Measurements from ENCODE around the gene UGT2B11. TPM values are rescaled to one million over a fixed set of nuclear protein-coding genes. Genes with fewer than 3 reads are reported as not detected.
"Not testable (repeated sequence)": the region's sequence is repeated elsewhere in the genome, so short reads cannot be mapped to it uniquely, and the experiment has no call there.

UGT2B11 gene
- polyA plus RNA-seq, 1 experiment = not detected

- Histone ChIP-seq H3K9me3 (ENCODE audit: control insufficient read depth, insufficient read depth, low read length) (no peaks in the 10 kb centered on the region), H3K27ac (ENCODE audit: low read depth, low read length) (no peak overlapping the region), H3K27me3 (ENCODE audit: control insufficient read depth, insufficient read depth, low read length) (no peaks in the 10 kb centered on the region), H3K4me3 (ENCODE audit: low read depth, low read length) (no peak overlapping the region)
- CTCF ChIA-PET = no interaction called here
- no peak for DNase-seq (ENCODE audit: low read depth, low spot score)
- POLR2A ChIA-PET = no interaction called here
- TF ChIP-seq, protein P1, sequence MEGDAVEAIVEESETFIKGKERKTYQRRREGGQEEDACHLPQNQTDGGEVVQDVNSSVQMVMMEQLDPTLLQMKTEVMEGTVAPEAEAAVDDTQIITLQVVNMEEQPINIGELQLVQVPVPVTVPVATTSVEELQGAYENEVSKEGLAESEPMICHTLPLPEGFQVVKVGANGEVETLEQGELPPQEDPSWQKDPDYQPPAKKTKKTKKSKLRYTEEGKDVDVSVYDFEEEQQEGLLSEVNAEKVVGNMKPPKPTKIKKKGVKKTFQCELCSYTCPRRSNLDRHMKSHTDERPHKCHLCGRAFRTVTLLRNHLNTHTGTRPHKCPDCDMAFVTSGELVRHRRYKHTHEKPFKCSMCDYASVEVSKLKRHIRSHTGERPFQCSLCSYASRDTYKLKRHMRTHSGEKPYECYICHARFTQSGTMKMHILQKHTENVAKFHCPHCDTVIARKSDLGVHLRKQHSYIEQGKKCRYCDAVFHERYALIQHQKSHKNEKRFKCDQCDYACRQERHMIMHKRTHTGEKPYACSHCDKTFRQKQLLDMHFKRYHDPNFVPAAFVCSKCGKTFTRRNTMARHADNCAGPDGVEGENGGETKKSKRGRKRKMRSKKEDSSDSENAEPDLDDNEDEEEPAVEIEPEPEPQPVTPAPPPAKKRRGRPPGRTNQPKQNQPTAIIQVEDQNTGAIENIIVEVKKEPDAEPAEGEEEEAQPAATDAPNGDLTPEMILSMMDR (IDR thresholded peaks at IDR 0.05; ENCODE audit: low read depth, low read length) = no peak
Measured at GRCh38 chr4:69239092-69239491, 24.5 kb upstream of the UGT2B11 start.

- no peaks in the 10 kb centered on the region for H3K27me3 ChIP-seq (ENCODE audit: control insufficient read depth, insufficient read depth, low read length)
- TF ChIP-seq, protein P1 (IDR thresholded peaks at IDR 0.05; ENCODE audit: low read depth, low read length) = no peak
- H3K27ac ChIP-seq (ENCODE audit: low read depth, low read length) = no peak overlapping the region
- no peak overlapping the region for H3K4me3 ChIP-seq (ENCODE audit: low read depth, low read length)
- ChIA-PET CTCF (no interaction called here), POLR2A (no interaction called here)
- H3K9me3 ChIP-seq (ENCODE audit: control insufficient read depth, insufficient read depth, low read length) = no peaks in the 10 kb centered on the region
- no peak for DNase-seq (ENCODE audit: low read depth, low spot score)
Measured at GRCh38 chr4:69224891-69225290, 10.3 kb upstream of the UGT2B11 start.

DNA sequence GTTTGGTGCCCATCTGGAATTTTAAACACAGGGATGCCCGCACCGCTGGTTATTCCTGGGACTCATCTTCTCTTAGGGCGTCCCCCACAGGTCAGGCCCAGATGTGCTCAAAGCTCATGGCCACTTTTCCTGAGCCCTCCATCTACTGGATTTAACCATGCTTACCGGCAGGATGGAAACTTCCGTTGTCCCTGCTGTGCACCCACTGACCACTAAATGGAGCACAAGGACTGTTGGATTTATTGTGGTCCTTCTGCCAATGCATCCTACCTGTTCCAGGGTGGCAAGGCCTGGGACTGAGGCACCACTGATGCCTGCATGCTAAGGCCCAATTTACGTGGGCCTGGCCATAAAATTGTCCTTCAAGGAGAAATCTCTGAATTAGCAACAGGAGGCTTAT, 8.7 kb upstream of the UGT2B11 start:
- CTCF ChIA-PET; DNase-seq (ENCODE audit: low read depth, low spot score); H3K27ac ChIP-seq (ENCODE audit: low read depth, low read length); POLR2A ChIA-PET; H3K9me3 ChIP-seq (ENCODE audit: control insufficient read depth, insufficient read depth, low read length); H3K27me3 ChIP-seq (ENCODE audit: control insufficient read depth, insufficient read depth, low read length); H3K4me3 ChIP-seq (ENCODE audit: low read depth, low read length): not testable (repeated sequence)

- POLR2A ChIA-PET = not testable (repeated sequence)
Measured at GRCh38 chr4:69218491-69218890, 3.9 kb upstream of the UGT2B11 start.

GRCh38 chr4:69210911-69211310, 3.6 kb downstream of the UGT2B11 start:
- DNase-seq (ENCODE audit: low read depth, low spot score) = no peak
- H3K4me3 ChIP-seq (ENCODE audit: low read depth, low read length) = no peak overlapping the region

More at GRCh38 chr4:69218491-69218890, 3.9 kb upstream of the UGT2B11 start:
- CTCF ChIA-PET; H3K27ac ChIP-seq (ENCODE audit: low read depth, low read length); H3K9me3 ChIP-seq (ENCODE audit: control insufficient read depth, insufficient read depth, low read length); H3K4me3 ChIP-seq (ENCODE audit: low read depth, low read length); H3K27me3 ChIP-seq (ENCODE audit: control insufficient read depth, insufficient read depth, low read length); DNase-seq (ENCODE audit: low read depth, low spot score): not testable (repeated sequence)

DNA sequence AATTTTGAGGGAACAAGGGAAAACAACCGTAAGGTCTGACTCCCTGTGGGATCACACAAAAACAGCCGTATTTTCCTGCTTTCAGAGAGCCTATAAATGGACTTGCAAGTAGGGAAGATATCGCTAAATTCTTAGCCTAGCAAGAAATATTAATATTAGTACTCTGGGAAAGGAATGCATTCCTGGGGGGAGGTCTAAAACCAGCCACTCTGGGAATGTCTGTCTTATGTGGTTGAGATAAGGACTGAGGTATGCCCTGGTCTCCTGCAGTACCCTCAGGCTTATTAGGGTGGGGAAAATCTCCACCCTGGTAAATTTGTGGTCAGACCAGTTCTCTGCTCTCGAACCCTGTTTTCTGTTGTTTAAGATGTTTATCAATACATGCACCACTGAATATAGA, 16.0 kb downstream of the UGT2B11 start:
- not testable (repeated sequence) for H3K27me3 ChIP-seq (ENCODE audit: control insufficient read depth, insufficient read depth, low read length)

More at GRCh38 chr4:69210911-69211310, 3.6 kb downstream of the UGT2B11 start:
- Histone ChIP-seq H3K27me3 (ENCODE audit: control insufficient read depth, insufficient read depth, low read length) (no peaks in the 10 kb centered on the region), H3K9me3 (ENCODE audit: control insufficient read depth, insufficient read depth, low read length) (no peaks in the 10 kb centered on the region), H3K27ac (ENCODE audit: low read depth, low read length) (no peak overlapping the region)
- TF ChIP-seq, protein P1 (IDR thresholded peaks at IDR 0.05; ENCODE audit: low read depth, low read length) = no peak
- ChIA-PET CTCF (no interaction called here), POLR2A (no interaction called here)

More for the DNA sequence above, 16.0 kb downstream of the UGT2B11 start:
- DNase-seq (ENCODE audit: low read depth, low spot score); CTCF ChIA-PET; H3K27ac ChIP-seq (ENCODE audit: low read depth, low read length); H3K9me3 ChIP-seq (ENCODE audit: control insufficient read depth, insufficient read depth, low read length); H3K4me3 ChIP-seq (ENCODE audit: low read depth, low read length); POLR2A ChIA-PET: not testable (repeated sequence)
